K562 (cell line): ENCODE data around the gene NKD1.

Source experiments
- BHLHE40 ChIP-seq: IDR thresholded peaks from 2 replicates; pipeline ENCODE4 v1.6.1; 2011; ENCODE audit warnings: low read length, improper control_type of control experiment
- EZH2 ChIP-seq: IDR thresholded peaks from 2 replicates; pipeline ENCODE4 v1.6.1; 2012; ENCODE audit warnings: low read depth, mild to moderate bottlenecking, inconsistent platforms, low read length, borderline replicate concordance
- GATAD2A ChIP-seq: fragments of 450-650 bp; IDR thresholded peaks from 2 replicates; pipeline ENCODE4 v1.6.1; 2017
- GTF2A2 ChIP-seq: IDR thresholded peaks from 2 replicates; pipeline ENCODE4 v1.6.1; 2016; ENCODE audit warnings: mild to moderate bottlenecking, missing genetic modification characterization, missing compliant biosample characterization
- POLR2AphosphoS2 ChIP-seq: IDR thresholded peaks from 2 replicates; pipeline ENCODE4 v1.6.1; 2012; ENCODE audit warnings: low read length, improper control_type of control experiment
- ZNF551 ChIP-seq: fragments of 250-450 bp; sonication (Bioruptor Pico); IDR thresholded peaks from 2 replicates; pipeline ENCODE4 v1.5.0; 2021; ENCODE audit warnings: mild to moderate bottlenecking, moderate library complexity
- ZNF780A ChIP-seq: fragments of 250-450 bp; sonication (Bioruptor Pico); IDR thresholded peaks from 2 replicates; pipeline ENCODE4 v1.5.0; 2021; ENCODE audit warnings: mild to moderate bottlenecking
- TF ChIP-seq, protein P1 (sequence below), 2 experiments: IDR thresholded peaks in 1 of 2; conservative IDR thresholded peaks in 1 of 2; 2 replicates each; pipeline ENCODE4 v1.6.1; 2016; ENCODE audit warnings: low read depth in 2 of 2, mild to moderate bottlenecking in 1 of 2, missing compliant biosample characterization in 1 of 2, missing genetic modification characterization in 1 of 2, moderate library complexity in 1 of 2
- TF ChIP-seq, protein P2 (sequence below): sonication (generic); formaldehyde crosslinking; IDR thresholded peaks from 2 replicates; pipeline ENCODE4 v1.8.1; 2022; ENCODE audit warnings: missing genetic modification reagents
- TF ChIP-seq, protein P3 (sequence below), 2 experiments: fragments of 450-650 bp; formaldehyde crosslinking in 1 of 2; IDR thresholded peaks; 2 replicates each; pipeline versions ENCODE4 v1.4.0 to v1.6.1; 2014 to 2020; ENCODE audit warnings: mild to moderate bottlenecking in 2 of 2, borderline replicate concordance in 1 of 2, low read depth in 1 of 2
- TF ChIP-seq, protein P4 (sequence below), 3 experiments: IDR thresholded peaks in 2 of 3; conservative IDR thresholded peaks in 1 of 3; 2 replicates each; pipeline ENCODE4 v1.5.1; 2011 to 2012; ENCODE audit warnings: low read length in 3 of 3, mild to moderate bottlenecking in 3 of 3, control low read depth in 2 of 3, improper control_type of control experiment in 1 of 3, inconsistent platforms in 1 of 3, low read depth in 1 of 3, mixed read lengths in 1 of 3, moderate library complexity in 1 of 3; ENCODE audit not compliant: insufficient read depth in 2 of 3

DNA sequence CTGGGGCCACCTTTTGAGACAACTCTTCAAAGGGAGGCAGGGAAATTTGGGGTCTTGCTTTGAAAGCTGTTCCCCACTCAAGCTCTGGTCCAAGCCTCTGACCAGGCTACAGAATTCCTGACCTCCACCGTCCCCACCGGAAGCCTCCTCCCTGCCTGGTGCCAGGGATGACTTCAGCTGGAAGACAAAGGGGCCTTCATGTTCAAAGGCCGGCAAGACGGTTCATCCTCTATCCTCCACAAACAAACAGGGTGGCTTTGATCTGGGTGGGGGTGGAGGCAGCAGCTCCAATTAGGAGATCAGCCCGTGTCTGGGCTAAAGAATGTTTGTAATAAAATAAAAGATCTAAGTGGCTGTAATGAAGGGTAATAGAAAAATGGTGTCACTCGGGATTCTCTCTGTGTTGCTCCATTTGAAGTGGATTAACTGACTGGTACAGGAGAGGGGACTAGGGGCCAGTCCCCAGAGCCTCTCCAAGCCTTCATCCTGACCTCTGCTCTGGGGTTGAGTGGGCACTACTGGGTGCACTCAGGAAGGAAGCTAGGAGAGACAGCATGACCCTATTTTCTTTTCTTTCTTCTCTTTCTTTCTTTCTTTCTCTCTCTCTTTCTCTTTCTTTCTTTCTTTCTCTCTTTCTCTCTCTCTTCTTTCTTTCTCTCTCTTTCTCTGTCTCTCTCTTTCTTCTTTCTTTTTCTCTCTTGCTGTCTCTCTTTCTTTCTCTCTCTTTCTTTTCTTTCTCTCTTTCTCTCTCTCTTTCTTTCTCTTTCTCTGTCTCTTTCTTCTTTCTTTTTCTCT is 27.5 kb upstream of the NKD1 start:
- TF ChIP-seq, protein P1, sequence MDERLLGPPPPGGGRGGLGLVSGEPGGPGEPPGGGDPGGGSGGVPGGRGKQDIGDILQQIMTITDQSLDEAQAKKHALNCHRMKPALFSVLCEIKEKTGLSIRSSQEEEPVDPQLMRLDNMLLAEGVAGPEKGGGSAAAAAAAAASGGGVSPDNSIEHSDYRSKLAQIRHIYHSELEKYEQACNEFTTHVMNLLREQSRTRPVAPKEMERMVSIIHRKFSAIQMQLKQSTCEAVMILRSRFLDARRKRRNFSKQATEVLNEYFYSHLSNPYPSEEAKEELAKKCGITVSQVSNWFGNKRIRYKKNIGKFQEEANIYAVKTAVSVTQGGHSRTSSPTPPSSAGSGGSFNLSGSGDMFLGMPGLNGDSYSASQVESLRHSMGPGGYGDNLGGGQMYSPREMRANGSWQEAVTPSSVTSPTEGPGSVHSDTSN (CRISPR knock-in tag; IDR thresholded peaks at IDR 0.05; ENCODE audit: low read depth), result no peak
- TF ChIP-seq, protein P1 (tag; conservative IDR thresholded peaks at IDR 0.05; ENCODE audit: low read depth), result no peak
- TF ChIP-seq, protein P2, sequence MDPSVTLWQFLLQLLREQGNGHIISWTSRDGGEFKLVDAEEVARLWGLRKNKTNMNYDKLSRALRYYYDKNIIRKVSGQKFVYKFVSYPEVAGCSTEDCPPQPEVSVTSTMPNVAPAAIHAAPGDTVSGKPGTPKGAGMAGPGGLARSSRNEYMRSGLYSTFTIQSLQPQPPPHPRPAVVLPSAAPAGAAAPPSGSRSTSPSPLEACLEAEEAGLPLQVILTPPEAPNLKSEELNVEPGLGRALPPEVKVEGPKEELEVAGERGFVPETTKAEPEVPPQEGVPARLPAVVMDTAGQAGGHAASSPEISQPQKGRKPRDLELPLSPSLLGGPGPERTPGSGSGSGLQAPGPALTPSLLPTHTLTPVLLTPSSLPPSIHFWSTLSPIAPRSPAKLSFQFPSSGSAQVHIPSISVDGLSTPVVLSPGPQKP, result no peak
- TF ChIP-seq ZNF551 (CRISPR knock-in tag), result no peak
- TF ChIP-seq BHLHE40, result no peak
- TF ChIP-seq GTF2A2, result no peak
- no peak for TF ChIP-seq ZNF780A
- no peak for TF ChIP-seq GATAD2A
- no peak for TF ChIP-seq EZH2
- TF ChIP-seq, protein P3, sequence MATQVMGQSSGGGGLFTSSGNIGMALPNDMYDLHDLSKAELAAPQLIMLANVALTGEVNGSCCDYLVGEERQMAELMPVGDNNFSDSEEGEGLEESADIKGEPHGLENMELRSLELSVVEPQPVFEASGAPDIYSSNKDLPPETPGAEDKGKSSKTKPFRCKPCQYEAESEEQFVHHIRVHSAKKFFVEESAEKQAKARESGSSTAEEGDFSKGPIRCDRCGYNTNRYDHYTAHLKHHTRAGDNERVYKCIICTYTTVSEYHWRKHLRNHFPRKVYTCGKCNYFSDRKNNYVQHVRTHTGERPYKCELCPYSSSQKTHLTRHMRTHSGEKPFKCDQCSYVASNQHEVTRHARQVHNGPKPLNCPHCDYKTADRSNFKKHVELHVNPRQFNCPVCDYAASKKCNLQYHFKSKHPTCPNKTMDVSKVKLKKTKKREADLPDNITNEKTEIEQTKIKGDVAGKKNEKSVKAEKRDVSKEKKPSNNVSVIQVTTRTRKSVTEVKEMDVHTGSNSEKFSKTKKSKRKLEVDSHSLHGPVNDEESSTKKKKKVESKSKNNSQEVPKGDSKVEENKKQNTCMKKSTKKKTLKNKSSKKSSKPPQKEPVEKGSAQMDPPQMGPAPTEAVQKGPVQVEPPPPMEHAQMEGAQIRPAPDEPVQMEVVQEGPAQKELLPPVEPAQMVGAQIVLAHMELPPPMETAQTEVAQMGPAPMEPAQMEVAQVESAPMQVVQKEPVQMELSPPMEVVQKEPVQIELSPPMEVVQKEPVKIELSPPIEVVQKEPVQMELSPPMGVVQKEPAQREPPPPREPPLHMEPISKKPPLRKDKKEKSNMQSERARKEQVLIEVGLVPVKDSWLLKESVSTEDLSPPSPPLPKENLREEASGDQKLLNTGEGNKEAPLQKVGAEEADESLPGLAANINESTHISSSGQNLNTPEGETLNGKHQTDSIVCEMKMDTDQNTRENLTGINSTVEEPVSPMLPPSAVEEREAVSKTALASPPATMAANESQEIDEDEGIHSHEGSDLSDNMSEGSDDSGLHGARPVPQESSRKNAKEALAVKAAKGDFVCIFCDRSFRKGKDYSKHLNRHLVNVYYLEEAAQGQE (IDR thresholded peaks at IDR 0.05; ENCODE audit: borderline replicate concordance), result no peak
- TF ChIP-seq, protein P3 (CRISPR knock-in tag; IDR thresholded peaks at IDR 0.05; ENCODE audit: low read depth), result no peak
- TF ChIP-seq POLR2AphosphoS2, result no peak
- TF ChIP-seq, protein P4, sequence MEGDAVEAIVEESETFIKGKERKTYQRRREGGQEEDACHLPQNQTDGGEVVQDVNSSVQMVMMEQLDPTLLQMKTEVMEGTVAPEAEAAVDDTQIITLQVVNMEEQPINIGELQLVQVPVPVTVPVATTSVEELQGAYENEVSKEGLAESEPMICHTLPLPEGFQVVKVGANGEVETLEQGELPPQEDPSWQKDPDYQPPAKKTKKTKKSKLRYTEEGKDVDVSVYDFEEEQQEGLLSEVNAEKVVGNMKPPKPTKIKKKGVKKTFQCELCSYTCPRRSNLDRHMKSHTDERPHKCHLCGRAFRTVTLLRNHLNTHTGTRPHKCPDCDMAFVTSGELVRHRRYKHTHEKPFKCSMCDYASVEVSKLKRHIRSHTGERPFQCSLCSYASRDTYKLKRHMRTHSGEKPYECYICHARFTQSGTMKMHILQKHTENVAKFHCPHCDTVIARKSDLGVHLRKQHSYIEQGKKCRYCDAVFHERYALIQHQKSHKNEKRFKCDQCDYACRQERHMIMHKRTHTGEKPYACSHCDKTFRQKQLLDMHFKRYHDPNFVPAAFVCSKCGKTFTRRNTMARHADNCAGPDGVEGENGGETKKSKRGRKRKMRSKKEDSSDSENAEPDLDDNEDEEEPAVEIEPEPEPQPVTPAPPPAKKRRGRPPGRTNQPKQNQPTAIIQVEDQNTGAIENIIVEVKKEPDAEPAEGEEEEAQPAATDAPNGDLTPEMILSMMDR (IDR thresholded peaks at IDR 0.05 in 2 of 3, conservative IDR thresholded peaks at IDR 0.05 in 1 of 3; ENCODE audit: insufficient read depth in 2 of 3, low read depth in 1 of 3, low read length in 3 of 3), result no peak
